ENCODE data around the gene PDGFA.

PDGFA gene

DNA sequence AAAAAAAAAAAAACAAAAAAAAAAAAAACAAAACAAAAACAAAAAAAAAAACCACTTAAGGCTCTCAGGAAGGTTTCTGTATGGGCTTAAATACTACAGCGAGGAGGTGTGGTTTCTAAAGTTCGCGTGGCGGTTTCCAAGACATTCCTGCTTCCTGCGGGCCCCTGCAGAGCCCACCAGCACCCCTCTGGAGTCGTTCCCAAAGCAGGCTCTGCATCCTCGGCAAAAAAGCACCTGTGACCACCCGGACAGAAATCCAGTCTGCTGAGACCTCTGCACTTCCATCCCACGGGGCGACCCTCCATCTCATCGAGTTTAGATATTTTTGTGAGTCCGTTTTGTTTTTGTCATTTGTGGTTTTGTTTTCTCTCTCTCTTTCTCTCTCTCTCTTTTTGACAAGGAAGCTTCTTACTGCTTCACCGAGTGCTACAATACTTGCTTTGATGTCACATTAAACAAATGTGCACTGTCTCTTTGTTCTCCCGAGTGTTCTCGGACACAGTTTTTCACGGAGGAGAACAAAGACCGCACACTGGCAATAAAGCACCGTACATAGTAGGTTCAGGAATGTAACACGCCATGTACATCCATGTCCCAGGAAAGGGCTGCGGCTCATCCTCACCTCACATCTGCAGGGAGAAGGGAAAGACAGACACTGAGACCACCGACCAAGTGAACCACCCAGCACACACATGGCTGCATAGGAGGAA lies 21.5 kb downstream of the PDGFA start:
- no peak; the same call in 2 of the 3 replicates for ATAC-seq (ENCODE audit: insufficient read depth, low read depth)

DNA sequence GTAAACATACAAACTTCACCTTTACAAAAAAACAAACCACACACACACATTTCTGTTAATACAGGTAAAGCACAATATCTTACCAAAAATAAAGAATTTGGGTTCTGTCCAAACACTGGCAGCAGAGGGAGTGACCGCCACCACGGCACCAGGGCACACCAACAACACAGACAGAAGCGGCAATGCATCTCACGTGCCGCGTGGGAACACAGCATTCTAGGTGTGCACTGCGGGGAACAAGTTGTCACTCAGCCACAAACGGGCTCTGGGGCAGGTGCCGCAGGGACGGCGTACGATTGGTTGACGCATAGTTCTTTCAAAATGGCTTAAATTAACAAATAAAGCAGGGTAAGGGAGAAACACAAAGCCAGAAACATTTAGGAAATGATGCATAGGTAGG lies 22.3 kb downstream of the PDGFA start:
- H3K27me3 ChIP-seq (ENCODE audit: insufficient read depth, low read length, poor library complexity) = no peaks in the 10 kb centered on the region
- DNase-seq = no peak

More for the DNA sequence above, 21.5 kb downstream of the PDGFA start:
- Histone ChIP-seq H3K9ac (ENCODE audit: low read depth, low read length) (no peak overlapping the region), H3K27me3 (ENCODE audit: insufficient read depth, low read length, poor library complexity) (no peaks in the 10 kb centered on the region), H2AFZ (ENCODE audit: low read depth, low read length) (no peak overlapping the region), H3K9me3 (ENCODE audit: insufficient read depth, low read length, severe bottlenecking) (no peaks in the 10 kb centered on the region), H3K4me1 (ENCODE audit: insufficient read depth, low read length) (no peaks in the 10 kb centered on the region), H4K20me1 (ENCODE audit: insufficient read depth, low read length) (peaks cover 33% of the 10 kb centered on the region), H3K4me3 (ENCODE audit: low read depth in 1 of 2, low read length in 2 of 2) (no peak overlapping the region), H3K27ac (ENCODE audit: low read length) (no peak overlapping the region), H3K79me2 (ENCODE audit: insufficient read depth, low read length) (no peaks in the 10 kb centered on the region), H3K4me2 (ENCODE audit: insufficient read depth, low read length) (no peak overlapping the region), H3K36me3 (ENCODE audit: insufficient read depth, low read length) (peaks cover 73% of the 10 kb centered on the region)
- no peak for DNase-seq
- no peak for TF ChIP-seq EZH2 (IDR thresholded peaks at IDR 0.05; ENCODE audit: borderline replicate concordance, low read depth, low read length, severe bottlenecking)
- TF ChIP-seq, protein P1, sequence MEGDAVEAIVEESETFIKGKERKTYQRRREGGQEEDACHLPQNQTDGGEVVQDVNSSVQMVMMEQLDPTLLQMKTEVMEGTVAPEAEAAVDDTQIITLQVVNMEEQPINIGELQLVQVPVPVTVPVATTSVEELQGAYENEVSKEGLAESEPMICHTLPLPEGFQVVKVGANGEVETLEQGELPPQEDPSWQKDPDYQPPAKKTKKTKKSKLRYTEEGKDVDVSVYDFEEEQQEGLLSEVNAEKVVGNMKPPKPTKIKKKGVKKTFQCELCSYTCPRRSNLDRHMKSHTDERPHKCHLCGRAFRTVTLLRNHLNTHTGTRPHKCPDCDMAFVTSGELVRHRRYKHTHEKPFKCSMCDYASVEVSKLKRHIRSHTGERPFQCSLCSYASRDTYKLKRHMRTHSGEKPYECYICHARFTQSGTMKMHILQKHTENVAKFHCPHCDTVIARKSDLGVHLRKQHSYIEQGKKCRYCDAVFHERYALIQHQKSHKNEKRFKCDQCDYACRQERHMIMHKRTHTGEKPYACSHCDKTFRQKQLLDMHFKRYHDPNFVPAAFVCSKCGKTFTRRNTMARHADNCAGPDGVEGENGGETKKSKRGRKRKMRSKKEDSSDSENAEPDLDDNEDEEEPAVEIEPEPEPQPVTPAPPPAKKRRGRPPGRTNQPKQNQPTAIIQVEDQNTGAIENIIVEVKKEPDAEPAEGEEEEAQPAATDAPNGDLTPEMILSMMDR (IDR thresholded peaks at IDR 0.05; ENCODE audit: borderline replicate concordance, extremely low read depth, low read length, poor library complexity, severe bottlenecking) = no peak

DNA sequence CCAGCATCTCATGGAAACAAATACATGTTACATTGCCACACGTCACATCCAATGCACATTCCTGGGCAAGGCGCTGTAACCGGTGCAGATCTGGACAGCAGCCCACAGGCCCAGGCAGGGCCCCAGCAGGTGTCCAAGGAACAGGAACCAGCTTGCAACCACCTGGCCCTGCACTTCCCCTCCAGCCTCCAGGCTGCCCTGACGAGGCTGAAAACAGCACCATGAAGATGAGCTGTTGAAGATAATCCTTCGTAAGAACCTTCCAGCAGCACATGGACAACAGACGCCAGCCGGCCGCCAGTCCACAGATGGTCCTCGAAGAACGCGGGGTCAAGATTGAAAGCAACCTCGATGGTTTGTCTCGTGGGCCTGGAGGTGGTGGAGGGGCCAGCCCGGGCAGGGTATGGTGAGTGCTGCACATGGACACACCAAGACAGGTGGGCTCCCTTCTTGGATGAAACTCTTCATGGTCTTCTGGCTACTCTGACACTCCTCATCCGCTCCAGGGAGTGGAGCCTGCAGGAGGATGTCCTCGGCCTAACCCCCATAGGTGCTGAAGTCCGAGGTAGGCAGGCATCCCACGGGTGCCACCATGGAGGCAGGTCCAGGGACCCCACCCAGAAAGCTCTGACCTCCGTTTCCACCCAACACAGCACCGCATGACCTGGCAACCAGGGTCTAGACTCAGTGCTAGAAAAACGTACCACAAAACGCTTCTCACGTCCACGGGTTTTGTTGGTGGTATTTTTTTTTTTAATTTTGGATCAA lies 22.9 kb downstream of the PDGFA start:
- Histone ChIP-seq H3K4me2 (ENCODE audit: insufficient read depth, low read length) (no peak overlapping the region), H3K9me3 (ENCODE audit: insufficient read depth, low read length, severe bottlenecking) (no peaks in the 10 kb centered on the region), H3K36me3 (ENCODE audit: insufficient read depth, low read length) (peaks cover 62% of the 10 kb centered on the region), H2AFZ (ENCODE audit: low read depth, low read length) (no peak overlapping the region), H3K4me1 (ENCODE audit: insufficient read depth, low read length) (no peaks in the 10 kb centered on the region), H3K27ac (ENCODE audit: low read length) (no peak overlapping the region), H4K20me1 (ENCODE audit: insufficient read depth, low read length) (peaks cover 24% of the 10 kb centered on the region), H3K27me3 (ENCODE audit: insufficient read depth, low read length, poor library complexity) (no peaks in the 10 kb centered on the region), H3K4me3 (ENCODE audit: low read depth in 1 of 2, low read length in 2 of 2) (no peak overlapping the region), H3K79me2 (ENCODE audit: insufficient read depth, low read length) (no peaks in the 10 kb centered on the region), H3K9ac (ENCODE audit: low read depth, low read length) (no peak overlapping the region)
- TF ChIP-seq EZH2 (IDR thresholded peaks at IDR 0.05; ENCODE audit: borderline replicate concordance, low read depth, low read length, severe bottlenecking) = no peak
- TF ChIP-seq, protein P1 (IDR thresholded peaks at IDR 0.05; ENCODE audit: borderline replicate concordance, extremely low read depth, low read length, poor library complexity, severe bottlenecking) = no peak
- no peak for DNase-seq
- no peak for ATAC-seq (ENCODE audit: insufficient read depth, low read depth)

More for the DNA sequence above, 22.3 kb downstream of the PDGFA start:
- Histone ChIP-seq H4K20me1 (ENCODE audit: insufficient read depth, low read length) (peaks cover 26% of the 10 kb centered on the region), H3K79me2 (ENCODE audit: insufficient read depth, low read length) (no peaks in the 10 kb centered on the region), H3K27ac (ENCODE audit: low read length) (no peak overlapping the region), H3K9ac (ENCODE audit: low read depth, low read length) (no peak overlapping the region), H3K4me1 (ENCODE audit: insufficient read depth, low read length) (no peaks in the 10 kb centered on the region), H3K4me2 (ENCODE audit: insufficient read depth, low read length) (no peak overlapping the region), H3K9me3 (ENCODE audit: insufficient read depth, low read length, severe bottlenecking) (no peaks in the 10 kb centered on the region), H3K36me3 (ENCODE audit: insufficient read depth, low read length) (peaks cover 65% of the 10 kb centered on the region), H3K4me3 (ENCODE audit: low read depth in 1 of 2, low read length in 2 of 2) (no peak overlapping the region), H2AFZ (ENCODE audit: low read depth, low read length) (no peak overlapping the region)
- TF ChIP-seq, protein P1 (IDR thresholded peaks at IDR 0.05; ENCODE audit: borderline replicate concordance, extremely low read depth, low read length, poor library complexity, severe bottlenecking) = no peak
- no peak for TF ChIP-seq EZH2 (IDR thresholded peaks at IDR 0.05; ENCODE audit: borderline replicate concordance, low read depth, low read length, severe bottlenecking)
- ATAC-seq (ENCODE audit: insufficient read depth, low read depth) = no peak
